BJ (cell line): Measurements from ENCODE around the gene MAPKAPK2. TPM values are rescaled to one million over a fixed set of nuclear protein-coding genes. Genes with fewer than 3 reads are reported as not detected.

Experiments
- CTCF ChIA-PET: fragments of 350-600 bp; formaldehyde crosslinking; extraction: SDS; loops from one replicate; lab custom pipeline; 2021; ENCODE audit warnings: antibody characterized with exemption, inconsistent platforms; lab: Yijun Ruan, JAX
- POLR2A ChIA-PET: fragments of 300-600 bp; sonication (Branson Sonifier 250); formaldehyde crosslinking; extraction: SDS; loops from one replicate; lab custom pipeline; 2021; ENCODE audit warnings: antibody characterized with exemption; lab: Charles Lee
- DNase-seq: peaks from one replicate; pipeline ENCODE4 v3.0.0-alpha.2; 2011; ENCODE audit warnings: low read depth
- H3K27me3 ChIP-seq: 2 replicates; pipeline ENCODE4 v1.6.0; 2011; ENCODE audit warnings: low read length; ENCODE audit not compliant: control insufficient read depth, insufficient read depth
- H3K36me3 ChIP-seq: 2 replicates; pipeline ENCODE4 v1.5.1; 2011; ENCODE audit warnings: low read length; ENCODE audit not compliant: control insufficient read depth, insufficient read depth
- H3K4me3 ChIP-seq: 2 replicates; pipeline ENCODE4 v1.5.1; 2011; ENCODE audit warnings: low read depth, mild to moderate bottlenecking, control low read depth, low read length
- CTCF ChIP-seq: IDR thresholded peaks from 2 replicates; pipeline ENCODE4 v1.5.1; 2011; ENCODE audit warnings: low read depth, mild to moderate bottlenecking, control low read depth, inconsistent platforms, low read length, moderate library complexity; ENCODE audit not compliant: insufficient read depth
- polyA plus RNA-seq: library from polyadenylated mRNA; depleted of rRNA; stranded (reverse); fragments of >200 nt; gene quantifications from 2 replicates; pipeline ENCODE4 v1.2.3, GENCODE V29; 2011; rRNA removed
- small RNA-seq: library from RNA; depleted of rRNA; stranded (forward); fragments of <200 nt; gene quantifications from one replicate; pipeline ENCODE3, GENCODE V24; 2012; ENCODE audit warnings: low replicate concordance, low read depth; ENCODE audit not compliant: insufficient read length

Gene MAPKAPK2
- polyA plus RNA-seq, 1 experiment: 80.1 TPM

GRCh38 chr1:206779638-206780037 is 94.9 kb downstream of the MAPKAPK2 start:
- ChIA-PET CTCF (interaction anchor here (1.3 kb wide), 1 partner anchor 8 kb away, joined by 3 read pairs; no protein-coding TSS in a partner anchor), POLR2A (no interaction called here)
- DNase-seq: no peak
- TF ChIP-seq CTCF: no peak
- H3K4me3 ChIP-seq: no peak overlapping the region
- peaks cover 3% of the 10 kb centered on the region for H3K27me3 ChIP-seq
- no peaks in the 10 kb centered on the region for H3K36me3 ChIP-seq

- ChIA-PET CTCF (no interaction called here), POLR2A (no interaction called here)
- TF ChIP-seq CTCF: no peak
- DNase-seq: no peak
- Histone ChIP-seq H3K36me3 (no peaks in the 10 kb centered on the region), H3K27me3 (no peaks in the 10 kb centered on the region; the same call in none of the 2 replicates), H3K4me3 (no peak overlapping the region)
Observed at GRCh38 chr1:206782448-206782847, 97.7 kb downstream of the MAPKAPK2 start.

DNA sequence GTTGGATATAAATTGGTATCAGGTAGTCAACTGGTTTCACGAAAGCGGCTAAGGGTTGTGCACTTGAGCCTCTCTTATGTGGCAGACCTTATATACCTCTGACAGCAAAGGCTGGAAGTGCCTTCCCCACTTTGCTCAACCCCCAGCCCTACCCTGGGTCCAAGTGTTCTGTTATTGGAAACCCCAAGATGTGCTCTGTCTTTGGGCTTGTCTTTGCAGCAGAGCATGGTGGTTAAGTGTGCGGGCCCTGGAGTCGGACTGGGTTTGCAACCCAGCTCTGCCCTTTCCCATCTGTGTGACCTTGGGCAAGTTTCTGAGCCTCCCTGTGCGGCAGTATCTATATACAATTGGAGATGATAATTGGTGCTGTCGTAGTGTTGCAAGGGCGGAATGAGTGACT is 98.8 kb downstream of the MAPKAPK2 start:
- H3K36me3 ChIP-seq: no peaks in the 10 kb centered on the region
- CTCF ChIA-PET: no interaction called here

More for the DNA sequence above, 98.8 kb downstream of the MAPKAPK2 start:
- POLR2A ChIA-PET: no interaction called here
- no peak for TF ChIP-seq CTCF
- H3K4me3 ChIP-seq: no peak overlapping the region
- H3K27me3 ChIP-seq: no peaks in the 10 kb centered on the region; the same call in 1 of the 2 replicates
- DNase-seq: no peak

Small RNAs within 50 kb of the gene (small RNA-seq; reads per million reads assigned to genes)
- not detected for gene RF00019

Other genes starting within 250 kb of the MAPKAPK2 start
- 13.0 and 23.0 TPM in 2 replicates for gene IKBKE, start 214.4 kb upstream of the MAPKAPK2 start, polyA plus RNA-seq
- 1.2 and 2.1 TPM in 2 replicates for gene RASSF5, start 177.4 kb upstream of the MAPKAPK2 start, polyA plus RNA-seq
- 88.7 and 97.4 TPM in 2 replicates for gene EIF2D, start 72.4 kb upstream of the MAPKAPK2 start, polyA plus RNA-seq
- gene DYRK3, start 49.4 kb upstream of the MAPKAPK2 start, polyA plus RNA-seq: 7.4 and 10.8 TPM in 2 replicates
- gene IL19, start 85.9 kb downstream of the MAPKAPK2 start, polyA plus RNA-seq: not detected in 2 replicates
- not detected in 2 replicates for gene IL10, start 87.6 kb downstream of the MAPKAPK2 start, polyA plus RNA-seq
- not detected in 2 replicates for gene IL20, start 180.7 kb downstream of the MAPKAPK2 start, polyA plus RNA-seq
- 0.10 and 0.25 TPM in 2 replicates for gene IL24, start 212.5 kb downstream of the MAPKAPK2 start, polyA plus RNA-seq
- 0.56 and 1.4 TPM in 2 replicates for gene FCMR, start 237.0 kb downstream of the MAPKAPK2 start, polyA plus RNA-seq